SU-DHL-6 (cell line): ENCODE results near the gene PARD6G.

ENCODE experiments used
- H2AFZ ChIP-seq: fragments of 200-600 bp; sonication (generic); 2 replicates; pipeline ENCODE4 v1.6.1; 2014; ENCODE audit warnings: low read depth, mild to moderate bottlenecking, moderate library complexity, mixed read lengths, antibody characterized with exemption, low read length; ENCODE audit not compliant: severe bottlenecking
- H3F3A ChIP-seq: fragments of 200-600 bp; shearing (Covaris generic); 2 replicates; pipeline ENCODE4 v1.6.0; 2016; ENCODE audit warnings: antibody characterized with exemption, mild to moderate bottlenecking; ENCODE audit not compliant: insufficient read depth
- H3K27ac ChIP-seq: fragments of 200-600 bp; sonication (generic); 2 replicates; pipeline ENCODE4 v1.5.1; 2016; ENCODE audit warnings: low read depth, mild to moderate bottlenecking, low read length, moderate library complexity, mixed read lengths
- H3K27me3 ChIP-seq: fragments of 200-600 bp; sonication (generic), shearing (Covaris generic); 2 replicates; pipeline ENCODE4 v1.6.0; 2014; ENCODE audit warnings: mild to moderate bottlenecking, low read length
- H3K36me3 ChIP-seq: fragments of 200-600 bp; sonication (generic); 2 replicates; pipeline ENCODE4 v1.6.1; 2014; ENCODE audit warnings: mild to moderate bottlenecking, low read length, mixed read lengths
- H3K4me2 ChIP-seq: fragments of 300-600, 200-600 bp; shearing (Covaris generic), sonication (generic); 2 replicates; pipeline ENCODE4 v1.6.0; 2014; ENCODE audit warnings: low read length, low read depth, mild to moderate bottlenecking; ENCODE audit not compliant: poor library complexity, severe bottlenecking
- H3K4me3 ChIP-seq: fragments of 200-600 bp; sonication (generic); 2 replicates; pipeline ENCODE4 v1.5.1; 2014; ENCODE audit warnings: antibody characterized with exemption, low read length, mild to moderate bottlenecking, mixed read lengths; ENCODE audit not compliant: insufficient read depth, poor library complexity, severe bottlenecking
- H3K79me2 ChIP-seq: fragments of 200-600 bp; sonication (generic); 2 replicates; pipeline ENCODE4 v1.6.1; 2014; ENCODE audit warnings: mild to moderate bottlenecking, low read length, moderate library complexity; ENCODE audit not compliant: insufficient read depth
- H3K9ac ChIP-seq: fragments of 200-600 bp; sonication (generic); 2 replicates; pipeline ENCODE4 v1.7.0; 2014; ENCODE audit warnings: mild to moderate bottlenecking, low read length
- H3K9me2 ChIP-seq: fragments of 200-600 bp; sonication (generic); replicated peaks from 2 replicates; pipeline ENCODE4 v1.6.1; 2014; ENCODE audit warnings: low read length; ENCODE audit not compliant: insufficient read depth
- H3K9me3 ChIP-seq: fragments of 200-600 bp; sonication (generic); 2 replicates; pipeline ENCODE4 v1.6.1; 2014; ENCODE audit warnings: low read length, mixed read lengths; ENCODE audit not compliant: insufficient read depth
- H4K20me1 ChIP-seq: fragments of 200-600 bp; sonication (generic); 2 replicates; pipeline ENCODE4 v1.6.1; 2014; ENCODE audit warnings: low read depth, mild to moderate bottlenecking, antibody characterized with exemption, low read length, moderate library complexity, mixed read lengths
- CTCF ChIP-seq: fragments of 200-600 bp; sonication (generic); IDR thresholded peaks from one replicate; pipeline ENCODE4 v1.5.1; 2017; ENCODE audit warnings: antibody characterized with exemption, mild to moderate bottlenecking, low read length, moderate library complexity; ENCODE audit not compliant: insufficient read depth, poor library complexity, severe bottlenecking
- EZH2phosphoT487 ChIP-seq: fragments of 200-600 bp; sonication (generic), shearing (Covaris generic); conservative IDR thresholded peaks from 2 replicates; pipeline ENCODE4 v1.6.1; 2018; ENCODE audit warnings: mild to moderate bottlenecking, antibody characterized with exemption, low read length, moderate library complexity, mixed read lengths

The PARD6G gene

GRCh38 chr18:80120932-80121331 lies 126.4 kb downstream of the PARD6G start:
- H3F3A ChIP-seq, result no peaks in the 10 kb centered on the region
- H3K9me3 ChIP-seq, result no peaks in the 10 kb centered on the region
- H3K4me2 ChIP-seq, result no peak overlapping the region
- no peak overlapping the region for H3K4me3 ChIP-seq
- peaks cover 28% of the 10 kb centered on the region; the same call in 1 of the 2 replicates for H3K79me2 ChIP-seq
- no peaks in the 10 kb centered on the region for H4K20me1 ChIP-seq
- H3K9ac ChIP-seq, result no peak overlapping the region
- peaks cover 4% of the 10 kb centered on the region; the same call in 1 of the 2 replicates for H3K36me3 ChIP-seq
- H2AFZ ChIP-seq, result no peak overlapping the region
- no peaks in the 10 kb centered on the region for H3K9me2 ChIP-seq
- H3K27me3 ChIP-seq, result no peaks in the 10 kb centered on the region
- TF ChIP-seq EZH2phosphoT487, result no peak
- no peak for TF ChIP-seq CTCF
- H3K27ac ChIP-seq, result no peak overlapping the region

- no peaks in the 10 kb centered on the region for H3K9me3 ChIP-seq
- H3K27me3 ChIP-seq, result no peaks in the 10 kb centered on the region
- H3K79me2 ChIP-seq, result peaks cover 36% of the 10 kb centered on the region
- H3K9ac ChIP-seq, result no peak overlapping the region
- no peak overlapping the region for H3K4me2 ChIP-seq
- peaks cover 4% of the 10 kb centered on the region; the same call in 1 of the 2 replicates for H3K36me3 ChIP-seq
- no peak overlapping the region for H2AFZ ChIP-seq
- H3K4me3 ChIP-seq, result no peak overlapping the region
- TF ChIP-seq CTCF (no peak), EZH2phosphoT487 (no peak)
- H3K27ac ChIP-seq, result no peak overlapping the region
- no peaks in the 10 kb centered on the region for H3K9me2 ChIP-seq
- no peaks in the 10 kb centered on the region for H3F3A ChIP-seq
- no peaks in the 10 kb centered on the region for H4K20me1 ChIP-seq
These were observed 128.2 kb downstream of the PARD6G start for GRCh38 chr18:80119111-80119510.

- Histone ChIP-seq H3K4me2 (no peak overlapping the region), H4K20me1 (no peaks in the 10 kb centered on the region), H3K9me2 (no peaks in the 10 kb centered on the region), H3K9ac (no peak overlapping the region), H3K9me3 (no peaks in the 10 kb centered on the region), H3K27ac (no peak overlapping the region), H3F3A (no peaks in the 10 kb centered on the region), H2AFZ (no peak overlapping the region), H3K79me2 (peaks cover 49% of the 10 kb centered on the region), H3K4me3 (no peak overlapping the region), H3K27me3 (no peaks in the 10 kb centered on the region), H3K36me3 (no peaks in the 10 kb centered on the region)
- TF ChIP-seq CTCF, result no peak
- no peak for TF ChIP-seq EZH2phosphoT487
These were observed 132.3 kb downstream of the PARD6G start for GRCh38 chr18:80115035-80115434.
